Measurements from ENCODE around the gene OGDH.

Gene OGDH

DNA sequence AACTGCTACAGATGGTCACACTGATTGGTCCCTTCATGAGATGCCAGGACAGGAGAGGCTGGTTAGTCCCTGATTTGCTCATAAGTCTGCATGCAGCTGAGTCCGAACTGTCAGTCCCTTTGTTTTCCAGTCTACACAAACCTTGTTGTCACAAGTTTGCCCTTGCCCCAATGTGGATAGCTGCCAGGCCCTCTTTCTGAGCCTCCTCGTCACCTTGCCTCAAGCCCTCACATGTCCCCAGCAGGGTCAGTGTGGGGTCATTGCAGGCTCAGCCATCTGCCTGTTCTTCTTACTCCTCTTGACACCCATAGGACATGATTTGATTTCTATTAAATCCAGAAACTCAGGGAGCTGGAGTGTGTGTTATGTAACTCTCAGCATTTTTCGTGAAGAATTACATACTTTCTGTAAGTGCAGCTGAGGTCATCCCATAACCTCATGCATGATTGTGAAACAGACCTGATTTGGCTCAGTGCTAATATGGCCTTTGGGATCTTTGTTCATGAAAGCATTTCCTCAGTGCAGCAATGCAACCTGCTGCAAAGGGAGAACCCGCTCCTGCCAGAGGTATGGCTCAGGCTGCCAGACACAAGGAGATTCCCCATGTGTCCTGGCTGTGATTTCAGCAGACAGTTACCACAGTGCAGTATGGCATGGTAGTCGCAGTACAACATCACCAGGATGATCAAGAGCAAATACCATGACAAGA, 72.2 kb downstream of the OGDH start:
- H3K4me2 ChIP-seq (ENCODE audit: low read length): no peak overlapping the region
- no peak overlapping the region for H3K27ac ChIP-seq (ENCODE audit: low read depth, low read length)
- no peaks in the 10 kb centered on the region for H3F3A ChIP-seq (ENCODE audit: control insufficient read depth, insufficient read depth)
- H3K27me3 ChIP-seq (ENCODE audit: control insufficient read depth, low read length): no peaks in the 10 kb centered on the region
- no peaks in the 10 kb centered on the region for H3K9me2 ChIP-seq (replicated peaks; ENCODE audit: control insufficient read depth, low read length)
- H3K36me3 ChIP-seq (ENCODE audit: control insufficient read depth, low read length): peaks cover 54% of the 10 kb centered on the region
- H4K20me1 ChIP-seq (ENCODE audit: control insufficient read depth, insufficient read depth, low read depth, low read length): no peaks in the 10 kb centered on the region
- H3K4me1 ChIP-seq (ENCODE audit: control insufficient read depth, low read length): no peaks in the 10 kb centered on the region
- no peaks in the 10 kb centered on the region for H3K9me3 ChIP-seq (ENCODE audit: control insufficient read depth, insufficient read depth, low read length)
- no peaks in the 10 kb centered on the region for H3K79me2 ChIP-seq (ENCODE audit: control insufficient read depth, low read length)
- TF ChIP-seq EZH2phosphoT487 (IDR thresholded peaks at IDR 0.05; ENCODE audit: borderline replicate concordance, low read length): no peak
- TF ChIP-seq, protein P1, sequence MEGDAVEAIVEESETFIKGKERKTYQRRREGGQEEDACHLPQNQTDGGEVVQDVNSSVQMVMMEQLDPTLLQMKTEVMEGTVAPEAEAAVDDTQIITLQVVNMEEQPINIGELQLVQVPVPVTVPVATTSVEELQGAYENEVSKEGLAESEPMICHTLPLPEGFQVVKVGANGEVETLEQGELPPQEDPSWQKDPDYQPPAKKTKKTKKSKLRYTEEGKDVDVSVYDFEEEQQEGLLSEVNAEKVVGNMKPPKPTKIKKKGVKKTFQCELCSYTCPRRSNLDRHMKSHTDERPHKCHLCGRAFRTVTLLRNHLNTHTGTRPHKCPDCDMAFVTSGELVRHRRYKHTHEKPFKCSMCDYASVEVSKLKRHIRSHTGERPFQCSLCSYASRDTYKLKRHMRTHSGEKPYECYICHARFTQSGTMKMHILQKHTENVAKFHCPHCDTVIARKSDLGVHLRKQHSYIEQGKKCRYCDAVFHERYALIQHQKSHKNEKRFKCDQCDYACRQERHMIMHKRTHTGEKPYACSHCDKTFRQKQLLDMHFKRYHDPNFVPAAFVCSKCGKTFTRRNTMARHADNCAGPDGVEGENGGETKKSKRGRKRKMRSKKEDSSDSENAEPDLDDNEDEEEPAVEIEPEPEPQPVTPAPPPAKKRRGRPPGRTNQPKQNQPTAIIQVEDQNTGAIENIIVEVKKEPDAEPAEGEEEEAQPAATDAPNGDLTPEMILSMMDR (IDR thresholded peaks at IDR 0.05; ENCODE audit: low read depth, low read length, poor library complexity, severe bottlenecking): no peak
- no peak overlapping the region for H3K4me3 ChIP-seq (ENCODE audit: low read length)

DNA sequence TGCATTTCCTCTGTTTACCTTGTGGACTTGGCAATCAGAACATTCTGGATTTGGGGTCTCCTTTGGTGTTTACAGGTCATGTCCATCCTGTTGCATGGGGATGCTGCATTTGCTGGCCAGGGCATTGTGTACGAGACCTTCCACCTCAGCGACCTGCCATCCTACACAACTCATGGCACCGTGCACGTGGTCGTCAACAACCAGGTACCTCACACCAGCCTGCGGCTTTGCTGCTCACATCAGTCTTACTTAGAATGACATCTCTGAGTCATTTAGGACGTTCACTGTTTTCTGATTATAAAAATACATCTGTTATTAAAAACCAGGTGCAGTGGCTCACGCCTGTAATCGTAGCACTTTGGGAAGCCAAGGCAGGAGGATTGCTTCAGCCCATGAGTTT, 75.2 kb downstream of the OGDH start:
- Histone ChIP-seq H3K27me3 (ENCODE audit: control insufficient read depth, low read length) (no peaks in the 10 kb centered on the region), H3K9me3 (ENCODE audit: control insufficient read depth, insufficient read depth, low read length) (no peaks in the 10 kb centered on the region), H3F3A (ENCODE audit: control insufficient read depth, insufficient read depth) (0 out of 2 replicates have a peak, but pooled peaks cover 2% of the 10 kb centered on the region), H3K4me1 (ENCODE audit: control insufficient read depth, low read length) (no peaks in the 10 kb centered on the region), H3K4me2 (ENCODE audit: low read length) (no peak overlapping the region), H4K20me1 (ENCODE audit: control insufficient read depth, insufficient read depth, low read depth, low read length) (no peaks in the 10 kb centered on the region), H3K9me2 (replicated peaks; ENCODE audit: control insufficient read depth, low read length) (no peaks in the 10 kb centered on the region), H3K4me3 (ENCODE audit: low read length) (no peak overlapping the region), H3K36me3 (ENCODE audit: control insufficient read depth, low read length) (peaks cover 34% of the 10 kb centered on the region), H3K27ac (ENCODE audit: low read depth, low read length) (no peak overlapping the region), H3K79me2 (ENCODE audit: control insufficient read depth, low read length) (no peaks in the 10 kb centered on the region)
- TF ChIP-seq EZH2phosphoT487 (IDR thresholded peaks at IDR 0.05; ENCODE audit: borderline replicate concordance, low read length): no peak
- TF ChIP-seq, protein P1 (IDR thresholded peaks at IDR 0.05; ENCODE audit: low read depth, low read length, poor library complexity, severe bottlenecking): no peak

DNA sequence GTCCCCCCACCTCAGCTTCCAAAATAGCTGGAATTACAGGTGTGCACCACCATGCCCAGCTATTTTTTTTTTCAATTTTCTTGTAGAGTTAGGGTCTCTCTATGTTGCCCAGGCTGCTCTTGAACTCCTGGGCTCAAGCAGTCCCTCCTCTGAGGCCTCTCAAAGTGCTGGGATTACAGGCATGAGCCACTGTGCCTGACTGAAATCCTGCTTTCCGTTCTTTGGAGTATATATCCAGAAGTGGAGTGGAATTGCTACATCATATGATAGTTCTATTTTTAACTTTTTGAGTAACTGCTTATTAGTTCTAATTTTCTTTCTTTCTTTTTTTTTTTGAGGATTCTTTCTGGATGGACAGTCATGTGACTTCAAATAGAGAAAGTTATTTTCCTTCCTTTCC, 79.3 kb downstream of the OGDH start:
- Histone ChIP-seq H3K79me2 (ENCODE audit: control insufficient read depth, low read length) (no peaks in the 10 kb centered on the region), H3F3A (ENCODE audit: control insufficient read depth, insufficient read depth) (0 out of 2 replicates have a peak, but pooled peaks cover 2% of the 10 kb centered on the region), H4K20me1 (ENCODE audit: control insufficient read depth, insufficient read depth, low read depth, low read length) (no peaks in the 10 kb centered on the region), H3K9me2 (replicated peaks; ENCODE audit: control insufficient read depth, low read length) (no peaks in the 10 kb centered on the region), H3K27me3 (ENCODE audit: control insufficient read depth, low read length) (no peaks in the 10 kb centered on the region), H3K4me1 (ENCODE audit: control insufficient read depth, low read length) (no peaks in the 10 kb centered on the region), H3K9me3 (ENCODE audit: control insufficient read depth, insufficient read depth, low read length) (no peaks in the 10 kb centered on the region), H3K36me3 (ENCODE audit: control insufficient read depth, low read length) (peaks cover 28% of the 10 kb centered on the region), H3K27ac (ENCODE audit: low read depth, low read length) (no peak overlapping the region), H3K4me2 (ENCODE audit: low read length) (no peak overlapping the region), H3K4me3 (ENCODE audit: low read length) (no peak overlapping the region)
- TF ChIP-seq, protein P1 (IDR thresholded peaks at IDR 0.05; ENCODE audit: low read depth, low read length, poor library complexity, severe bottlenecking): no peak
- no peak for TF ChIP-seq EZH2phosphoT487 (IDR thresholded peaks at IDR 0.05; ENCODE audit: borderline replicate concordance, low read length)

All from DOHH2 (cell line).